GM19238 (cell line): ENCODE data around the gene NCBP2L.
"Not testable (repeated sequence)": the region's sequence is repeated elsewhere in the genome, so short reads cannot be mapped to it uniquely, and the experiment has no call there.

Experiments used
- DNase-seq: peaks from one replicate; pipeline ENCODE4 v3.0.0; 2011; ENCODE audit warnings: low spot score; ENCODE audit not compliant: insufficient read length

The NCBP2L gene

GRCh38 chrX:107805179-107805578 is 27.6 kb downstream of the NCBP2L start:
- DNase-seq, result no peak

GRCh38 chrX:107810053-107810452 is 32.5 kb downstream of the NCBP2L start:
- DNase-seq, result not testable (repeated sequence)

GRCh38 chrX:107818900-107819521 is 41.5 kb downstream of the NCBP2L start:
- DNase-seq, result no peak

GRCh38 chrX:107823042-107823441 is 45.5 kb downstream of the NCBP2L start:
- no peak for DNase-seq

GRCh38 chrX:107823456-107823855 is 45.9 kb downstream of the NCBP2L start:
- no peak for DNase-seq

GRCh38 chrX:107825698-107826237 is 48.2 kb downstream of the NCBP2L start, which contains the start of gene MID2:
Gene MID2 (plus strand): TSS chrX:107825866. CDS start chrX:107826427, 561 bp downstream.
- no peak for DNase-seq

GRCh38 chrX:107826238-107827029 is 48.9 kb downstream of the NCBP2L start:
- no peak for DNase-seq

GRCh38 chrX:107827030-107827831 is 49.7 kb downstream of the NCBP2L start:
- DNase-seq, result no peak

- DNase-seq, result no peak
Observed at GRCh38 chrX:107827852-107828251, 50.3 kb downstream of the NCBP2L start.

- no peak for DNase-seq
Observed at GRCh38 chrX:107829878-107830277, 52.3 kb downstream of the NCBP2L start.

- DNase-seq, result no peak
Observed at GRCh38 chrX:107831071-107831730, 53.7 kb downstream of the NCBP2L start.

- no peak for DNase-seq
Observed at GRCh38 chrX:107834275-107835201, 57.0 kb downstream of the NCBP2L start.

- DNase-seq, result no peak
Observed at GRCh38 chrX:107836958-107837357, 59.4 kb downstream of the NCBP2L start.

- DNase-seq, result no peak
Observed at GRCh38 chrX:107840971-107841370, 63.4 kb downstream of the NCBP2L start.

- no peak for DNase-seq
Observed at GRCh38 chrX:107842715-107843400, 65.3 kb downstream of the NCBP2L start.
